C4-2B (cell line): ENCODE data around the gene POGLUT3.

ENCODE experiments used
- ZFX ChIP-seq: fragments of 450-650 bp; IDR thresholded peaks from 2 replicates; pipeline ENCODE4 v1.6.1; 2017
- TF ChIP-seq, protein P1 (sequence below): fragments of 450-650 bp; conservative IDR thresholded peaks from 2 replicates; pipeline ENCODE4 v1.5.1; 2017; ENCODE audit warnings: mild to moderate bottlenecking

DNA sequence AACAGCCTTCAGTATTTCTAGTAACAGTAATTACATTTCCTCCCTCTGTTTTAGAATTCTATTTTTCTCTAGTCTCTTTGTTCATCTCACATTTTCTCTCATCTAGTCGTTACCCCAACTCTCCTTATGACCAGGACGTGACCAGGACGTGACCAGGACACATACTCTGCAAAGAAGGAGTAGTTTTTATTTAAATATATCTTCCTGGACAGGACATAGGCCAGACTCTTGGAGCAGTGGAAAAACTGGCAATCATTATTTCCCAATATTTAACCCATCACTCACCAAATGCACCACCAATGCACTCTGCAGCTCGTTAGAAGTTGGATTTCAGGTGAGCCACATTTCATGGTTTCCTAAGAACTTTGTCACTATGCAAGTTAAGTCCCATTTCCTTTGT is 40.3 kb upstream of the POGLUT3 start:
- TF ChIP-seq, protein P1, sequence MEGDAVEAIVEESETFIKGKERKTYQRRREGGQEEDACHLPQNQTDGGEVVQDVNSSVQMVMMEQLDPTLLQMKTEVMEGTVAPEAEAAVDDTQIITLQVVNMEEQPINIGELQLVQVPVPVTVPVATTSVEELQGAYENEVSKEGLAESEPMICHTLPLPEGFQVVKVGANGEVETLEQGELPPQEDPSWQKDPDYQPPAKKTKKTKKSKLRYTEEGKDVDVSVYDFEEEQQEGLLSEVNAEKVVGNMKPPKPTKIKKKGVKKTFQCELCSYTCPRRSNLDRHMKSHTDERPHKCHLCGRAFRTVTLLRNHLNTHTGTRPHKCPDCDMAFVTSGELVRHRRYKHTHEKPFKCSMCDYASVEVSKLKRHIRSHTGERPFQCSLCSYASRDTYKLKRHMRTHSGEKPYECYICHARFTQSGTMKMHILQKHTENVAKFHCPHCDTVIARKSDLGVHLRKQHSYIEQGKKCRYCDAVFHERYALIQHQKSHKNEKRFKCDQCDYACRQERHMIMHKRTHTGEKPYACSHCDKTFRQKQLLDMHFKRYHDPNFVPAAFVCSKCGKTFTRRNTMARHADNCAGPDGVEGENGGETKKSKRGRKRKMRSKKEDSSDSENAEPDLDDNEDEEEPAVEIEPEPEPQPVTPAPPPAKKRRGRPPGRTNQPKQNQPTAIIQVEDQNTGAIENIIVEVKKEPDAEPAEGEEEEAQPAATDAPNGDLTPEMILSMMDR = no peak
- no peak for TF ChIP-seq ZFX
